Loucy (cell line): ENCODE measurements around the gene MYCL.

ENCODE experiments used
- H2AFZ ChIP-seq: fragments of 200-600 bp; sonication (generic); 2 replicates; pipeline ENCODE4 v1.6.0; 2016; ENCODE audit warnings: antibody characterized with exemption, mild to moderate bottlenecking, low read length, moderate library complexity
- H3F3A ChIP-seq: fragments of 200-600 bp; 2 replicates; pipeline ENCODE4 v1.6.0; 2016; ENCODE audit warnings: antibody characterized with exemption, low read depth, mild to moderate bottlenecking
- H3K27me3 ChIP-seq: fragments of 200-600 bp; sonication (generic); 2 replicates; pipeline ENCODE4 v1.6.1; 2014; ENCODE audit warnings: low read length, mild to moderate bottlenecking; ENCODE audit not compliant: insufficient read depth, poor library complexity, severe bottlenecking
- H3K36me3 ChIP-seq: fragments of 200-600 bp; sonication (generic); 2 replicates; pipeline ENCODE4 v1.6.1; 2016; ENCODE audit warnings: low read length; ENCODE audit not compliant: insufficient read depth
- H3K4me1 ChIP-seq: fragments of 200-600 bp; sonication (generic); 2 replicates; pipeline ENCODE4 v1.5.1; 2014; ENCODE audit warnings: low read length, mild to moderate bottlenecking; ENCODE audit not compliant: insufficient read depth, poor library complexity, severe bottlenecking
- H3K4me2 ChIP-seq: fragments of 200-600 bp; sonication (generic); 2 replicates; pipeline ENCODE4 v1.6.0; 2014; ENCODE audit warnings: antibody characterized with exemption, low read length, low read depth, mild to moderate bottlenecking; ENCODE audit not compliant: poor library complexity, severe bottlenecking
- H3K4me3 ChIP-seq: fragments of 200-600 bp; sonication (generic); 2 replicates; pipeline ENCODE4 v1.5.1; 2014; ENCODE audit warnings: low read length, mild to moderate bottlenecking, mixed read lengths; ENCODE audit not compliant: poor library complexity, severe bottlenecking
- H3K79me2 ChIP-seq: fragments of 200-600 bp; sonication (generic); 2 replicates; pipeline ENCODE4 v1.6.1; 2014; ENCODE audit warnings: low read length; ENCODE audit not compliant: insufficient read depth
- H3K9ac ChIP-seq: fragments of 200-600 bp; sonication (generic); 2 replicates; pipeline ENCODE4 v1.6.0; 2014; ENCODE audit warnings: mild to moderate bottlenecking, low read depth, low read length, moderate library complexity; ENCODE audit not compliant: poor library complexity, severe bottlenecking
- H3K9me2 ChIP-seq: fragments of 200-600 bp; sonication (generic); replicated peaks from 2 replicates; pipeline ENCODE4 v1.6.1; 2016; ENCODE audit warnings: low read depth, low read length, mixed read lengths
- H3K9me3 ChIP-seq: fragments of 200-600 bp; sonication (generic); 2 replicates; pipeline ENCODE4 v1.6.1; 2014; ENCODE audit warnings: mild to moderate bottlenecking, antibody characterized with exemption, low read length, low read depth; ENCODE audit not compliant: insufficient read depth
- H4K20me1 ChIP-seq: fragments of 200-600 bp; sonication (generic); 2 replicates; pipeline ENCODE4 v1.6.0; 2014; ENCODE audit warnings: antibody characterized with exemption, low read length, mild to moderate bottlenecking; ENCODE audit not compliant: insufficient read depth, poor library complexity, severe bottlenecking
- EZH2phosphoT487 ChIP-seq: fragments of 200-600 bp; IDR thresholded peaks from 2 replicates; pipeline ENCODE4 v1.6.1; 2018; ENCODE audit warnings: antibody characterized with exemption, mild to moderate bottlenecking, moderate library complexity, borderline replicate concordance
- TF ChIP-seq, protein P1 (sequence below): fragments of 200-600 bp; sonication (generic); conservative IDR thresholded peaks from 2 replicates; pipeline ENCODE4 v1.5.1; 2014; ENCODE audit warnings: mild to moderate bottlenecking, antibody characterized with exemption, low read length

Gene MYCL

GRCh38 chr1:39940980-39941871 is 39.5 kb upstream of the MYCL start:
- no peaks in the 10 kb centered on the region for H3K27me3 ChIP-seq
- H3F3A ChIP-seq = no peaks in the 10 kb centered on the region
- no peaks in the 10 kb centered on the region for H3K36me3 ChIP-seq
- H3K9ac ChIP-seq = no peak overlapping the region
- no peaks in the 10 kb centered on the region for H3K4me1 ChIP-seq
- H3K4me2 ChIP-seq = no peak overlapping the region
- no peak overlapping the region for H2AFZ ChIP-seq
- no peaks in the 10 kb centered on the region for H3K9me2 ChIP-seq
- H3K79me2 ChIP-seq = no peaks in the 10 kb centered on the region
- H3K9me3 ChIP-seq = no peaks in the 10 kb centered on the region
- H4K20me1 ChIP-seq = no peaks in the 10 kb centered on the region
- TF ChIP-seq, protein P1, sequence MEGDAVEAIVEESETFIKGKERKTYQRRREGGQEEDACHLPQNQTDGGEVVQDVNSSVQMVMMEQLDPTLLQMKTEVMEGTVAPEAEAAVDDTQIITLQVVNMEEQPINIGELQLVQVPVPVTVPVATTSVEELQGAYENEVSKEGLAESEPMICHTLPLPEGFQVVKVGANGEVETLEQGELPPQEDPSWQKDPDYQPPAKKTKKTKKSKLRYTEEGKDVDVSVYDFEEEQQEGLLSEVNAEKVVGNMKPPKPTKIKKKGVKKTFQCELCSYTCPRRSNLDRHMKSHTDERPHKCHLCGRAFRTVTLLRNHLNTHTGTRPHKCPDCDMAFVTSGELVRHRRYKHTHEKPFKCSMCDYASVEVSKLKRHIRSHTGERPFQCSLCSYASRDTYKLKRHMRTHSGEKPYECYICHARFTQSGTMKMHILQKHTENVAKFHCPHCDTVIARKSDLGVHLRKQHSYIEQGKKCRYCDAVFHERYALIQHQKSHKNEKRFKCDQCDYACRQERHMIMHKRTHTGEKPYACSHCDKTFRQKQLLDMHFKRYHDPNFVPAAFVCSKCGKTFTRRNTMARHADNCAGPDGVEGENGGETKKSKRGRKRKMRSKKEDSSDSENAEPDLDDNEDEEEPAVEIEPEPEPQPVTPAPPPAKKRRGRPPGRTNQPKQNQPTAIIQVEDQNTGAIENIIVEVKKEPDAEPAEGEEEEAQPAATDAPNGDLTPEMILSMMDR = no peak
- TF ChIP-seq EZH2phosphoT487 = no peak
- H3K4me3 ChIP-seq = no peak overlapping the region

- TF ChIP-seq, protein P1 = no peak
- TF ChIP-seq EZH2phosphoT487 = no peak
- H2AFZ ChIP-seq = no peak overlapping the region
- no peak overlapping the region for H3K4me3 ChIP-seq
- no peak overlapping the region for H3K9ac ChIP-seq
- H3K4me2 ChIP-seq = no peak overlapping the region
- H3K36me3 ChIP-seq = no peaks in the 10 kb centered on the region
- H3F3A ChIP-seq = no peaks in the 10 kb centered on the region
- H3K9me2 ChIP-seq = no peaks in the 10 kb centered on the region
- H4K20me1 ChIP-seq = no peaks in the 10 kb centered on the region
- H3K79me2 ChIP-seq = no peaks in the 10 kb centered on the region
- H3K27me3 ChIP-seq = no peaks in the 10 kb centered on the region
- H3K9me3 ChIP-seq = no peaks in the 10 kb centered on the region
- no peaks in the 10 kb centered on the region for H3K4me1 ChIP-seq
Observed at GRCh38 chr1:39940253-39940652, 38.5 kb upstream of the MYCL start.

GRCh38 chr1:39938856-39939255 is 37.1 kb upstream of the MYCL start:
- Histone ChIP-seq H3K4me2 (no peak overlapping the region), H3K9me2 (no peaks in the 10 kb centered on the region), H3K27me3 (no peaks in the 10 kb centered on the region), H3K36me3 (no peaks in the 10 kb centered on the region), H3K4me3 (no peak overlapping the region), H3K4me1 (no peaks in the 10 kb centered on the region), H2AFZ (no peak overlapping the region), H4K20me1 (no peaks in the 10 kb centered on the region), H3K9ac (no peak overlapping the region), H3K79me2 (no peaks in the 10 kb centered on the region), H3F3A (no peaks in the 10 kb centered on the region), H3K9me3 (no peaks in the 10 kb centered on the region)
- TF ChIP-seq EZH2phosphoT487 = no peak
- TF ChIP-seq, protein P1 = no peak
